ENCODE measurements around the gene CTXN1. TPM values are rescaled to one million over a fixed set of nuclear protein-coding genes. Genes with fewer than 3 reads are reported as not detected.

Gene CTXN1
- total RNA-seq, 1 donor from 2014 or later = 57.8 TPM

DNA sequence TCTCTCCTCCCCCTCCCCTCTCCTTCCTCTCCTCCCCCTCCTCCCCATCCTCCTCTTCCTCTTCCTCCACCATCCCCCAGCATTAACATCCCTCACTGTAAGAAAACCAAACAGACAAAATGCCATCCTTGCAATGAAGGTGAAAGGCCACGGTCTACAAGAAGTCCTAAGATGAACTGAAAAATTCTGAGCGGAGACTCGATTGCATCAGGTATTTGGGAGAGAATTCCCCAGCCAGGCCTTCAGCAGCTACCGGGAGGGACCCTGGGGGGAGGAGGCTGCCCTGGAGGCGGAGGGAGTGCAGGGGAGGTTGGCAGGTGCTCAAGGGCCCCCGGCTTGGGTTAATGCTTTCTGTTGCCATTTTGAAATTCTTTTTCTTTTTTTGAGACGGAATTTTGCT is 27.6 kb upstream of the CTXN1 start:
- peaks cover 4% of the 10 kb centered on the region for H3K36me3 Mint-ChIP-seq
- DNase-seq (ENCODE audit: extremely low spot score, unreplicated experiment) = no peak
- H3K9me3 Mint-ChIP-seq = no peaks in the 10 kb centered on the region
- H3K4me1 Mint-ChIP-seq (ENCODE audit: unreplicated experiment) = no peaks in the 10 kb centered on the region
- H3K4me3 Mint-ChIP-seq = no peak overlapping the region
- TF ChIP-seq, protein P1, sequence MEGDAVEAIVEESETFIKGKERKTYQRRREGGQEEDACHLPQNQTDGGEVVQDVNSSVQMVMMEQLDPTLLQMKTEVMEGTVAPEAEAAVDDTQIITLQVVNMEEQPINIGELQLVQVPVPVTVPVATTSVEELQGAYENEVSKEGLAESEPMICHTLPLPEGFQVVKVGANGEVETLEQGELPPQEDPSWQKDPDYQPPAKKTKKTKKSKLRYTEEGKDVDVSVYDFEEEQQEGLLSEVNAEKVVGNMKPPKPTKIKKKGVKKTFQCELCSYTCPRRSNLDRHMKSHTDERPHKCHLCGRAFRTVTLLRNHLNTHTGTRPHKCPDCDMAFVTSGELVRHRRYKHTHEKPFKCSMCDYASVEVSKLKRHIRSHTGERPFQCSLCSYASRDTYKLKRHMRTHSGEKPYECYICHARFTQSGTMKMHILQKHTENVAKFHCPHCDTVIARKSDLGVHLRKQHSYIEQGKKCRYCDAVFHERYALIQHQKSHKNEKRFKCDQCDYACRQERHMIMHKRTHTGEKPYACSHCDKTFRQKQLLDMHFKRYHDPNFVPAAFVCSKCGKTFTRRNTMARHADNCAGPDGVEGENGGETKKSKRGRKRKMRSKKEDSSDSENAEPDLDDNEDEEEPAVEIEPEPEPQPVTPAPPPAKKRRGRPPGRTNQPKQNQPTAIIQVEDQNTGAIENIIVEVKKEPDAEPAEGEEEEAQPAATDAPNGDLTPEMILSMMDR (conservative IDR thresholded peaks at IDR 0.05) = no peak
- H3K27ac Mint-ChIP-seq = no peak overlapping the region
- no peaks in the 10 kb centered on the region for H3K27me3 Mint-ChIP-seq

DNA sequence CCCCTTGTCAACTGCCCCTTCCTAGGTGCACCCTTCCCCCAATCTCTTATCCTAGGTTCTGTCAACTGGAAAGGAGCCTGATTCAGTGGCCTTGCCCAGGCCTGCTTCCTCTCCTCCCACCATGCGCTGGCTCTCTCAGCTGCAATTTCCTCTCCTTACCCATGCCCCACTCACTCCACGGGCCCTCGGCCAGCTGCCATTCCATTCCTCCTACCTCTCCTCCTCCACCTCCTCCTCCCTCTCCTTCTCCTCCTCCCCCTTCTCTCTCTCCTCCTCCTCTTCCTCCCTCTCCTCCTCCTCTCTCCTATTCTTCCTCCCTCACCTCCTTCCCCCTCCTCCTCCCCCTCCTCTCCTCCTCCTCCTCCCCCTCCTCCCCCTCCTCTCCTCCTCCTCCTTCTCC is 27.1 kb upstream of the CTXN1 start:
- H3K4me1 Mint-ChIP-seq (ENCODE audit: unreplicated experiment) = no peaks in the 10 kb centered on the region
- H3K27me3 Mint-ChIP-seq = no peaks in the 10 kb centered on the region
- peaks cover 4% of the 10 kb centered on the region for H3K36me3 Mint-ChIP-seq
- no peak for DNase-seq (ENCODE audit: extremely low spot score, unreplicated experiment)
- no peaks in the 10 kb centered on the region for H3K9me3 Mint-ChIP-seq
- H3K4me3 Mint-ChIP-seq = no peak overlapping the region
- TF ChIP-seq, protein P1 (conservative IDR thresholded peaks at IDR 0.05) = no peak
- no peak overlapping the region for H3K27ac Mint-ChIP-seq

- no peaks in the 10 kb centered on the region for H3K36me3 Mint-ChIP-seq
- H3K9me3 Mint-ChIP-seq = no peaks in the 10 kb centered on the region
- TF ChIP-seq, protein P1 (conservative IDR thresholded peaks at IDR 0.05) = no peak
- H3K27me3 Mint-ChIP-seq = no peaks in the 10 kb centered on the region
- no peak for DNase-seq (ENCODE audit: extremely low spot score, unreplicated experiment)
- no peak overlapping the region for H3K4me3 Mint-ChIP-seq
- peaks cover 14% of the 10 kb centered on the region for H3K4me1 Mint-ChIP-seq (ENCODE audit: unreplicated experiment)
- no peak overlapping the region for H3K27ac Mint-ChIP-seq
Observed at GRCh38 chr19:7947939-7948338, 22.0 kb upstream of the CTXN1 start.

DNA sequence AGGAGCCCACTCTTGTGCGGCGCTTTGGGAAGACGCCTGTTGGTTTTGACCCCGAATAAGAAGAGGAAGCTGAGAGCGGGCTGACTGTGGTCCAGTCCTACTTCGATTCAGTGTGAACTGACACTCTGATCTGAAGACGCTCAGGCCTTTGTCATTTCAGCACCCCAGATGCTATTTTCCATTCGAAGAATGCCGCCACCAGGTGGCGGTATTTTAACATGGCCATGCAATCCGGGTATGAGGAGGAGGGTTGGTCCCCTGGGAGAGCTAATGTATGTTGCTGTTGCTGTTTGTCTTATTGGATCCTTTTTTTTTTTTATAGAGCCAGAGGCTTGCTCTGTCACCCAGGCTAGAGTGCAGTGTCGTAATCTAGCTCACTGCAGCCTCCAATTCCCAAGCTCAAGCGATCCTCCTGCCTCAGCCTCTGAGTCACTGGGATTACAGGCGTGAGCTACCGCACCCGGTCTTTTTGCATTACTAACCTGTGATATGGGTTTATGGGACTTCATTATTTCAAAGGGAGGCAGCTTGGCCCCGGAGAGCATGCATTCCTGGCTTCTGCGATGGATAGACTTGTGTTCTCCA is 18.3 kb upstream of the CTXN1 start:
- Mint-ChIP-seq H3K27me3 (no peaks in the 10 kb centered on the region), H3K36me3 (no peaks in the 10 kb centered on the region), H3K4me1 (ENCODE audit: unreplicated experiment) (peaks cover 22% of the 10 kb centered on the region), H3K27ac (peak overlapping the region; percentile 99), H3K9me3 (no peaks in the 10 kb centered on the region), H3K4me3 (peak overlapping the region; percentile 97)
- peak; percentile 89 for DNase-seq (ENCODE audit: extremely low spot score, unreplicated experiment)
- TF ChIP-seq, protein P1 (conservative IDR thresholded peaks at IDR 0.05) = peak; percentile 97

GRCh38 chr19:7943444-7944176 is 17.7 kb upstream of the CTXN1 start, which contains the start of gene TIMM44:
Gene TIMM44 (minus strand): TSS chr19:7943666. CDS start chr19:7943651, 15 bp downstream.
- peaks cover 3% of the 10 kb centered on the region for H3K36me3 Mint-ChIP-seq
- TF ChIP-seq, protein P1 (conservative IDR thresholded peaks at IDR 0.05) = no peak
- peaks cover 22% of the 10 kb centered on the region for H3K4me1 Mint-ChIP-seq (ENCODE audit: unreplicated experiment)
- H3K4me3 Mint-ChIP-seq = peak within 1 kb of the TSS; percentile 97
- no peaks in the 10 kb centered on the region for H3K9me3 Mint-ChIP-seq
- peak; percentile 99 for DNase-seq (ENCODE audit: extremely low spot score, unreplicated experiment)
- H3K27ac Mint-ChIP-seq = peak within 1 kb of the TSS; percentile 99
- H3K27me3 Mint-ChIP-seq = no peaks in the 10 kb centered on the region

Data from type B pancreatic cell (in vitro differentiated cells).